Measurements from ENCODE around the gene HEBP2. TPM values are rescaled to one million over a fixed set of nuclear protein-coding genes. Genes with fewer than 3 reads are reported as not detected.
A peak's percentile ranks its signal among the peaks of the same experiment; 100 is the strongest.

Gene HEBP2
- total RNA-seq, 1 donor from 2014 or later: 42.5 TPM

GRCh38 chr6:138397128-138398122, 6.6 kb upstream of the HEBP2 start:
- no peak for TF ChIP-seq CTCF (IDR thresholded peaks at IDR 0.05)
- no peak for DNase-seq (ENCODE audit: low spot score)
- H3K27me3 Mint-ChIP-seq (ENCODE audit: low read depth): no peaks in the 10 kb centered on the region
- H3K4me3 Mint-ChIP-seq (ENCODE audit: unreplicated experiment): no peak overlapping the region
- H3K4me1 Mint-ChIP-seq (ENCODE audit: low read depth): peaks cover 3% of the 10 kb centered on the region
- H3K36me3 Mint-ChIP-seq (ENCODE audit: low read depth): no peaks in the 10 kb centered on the region
- no peak overlapping the region for H3K27ac Mint-ChIP-seq (ENCODE audit: unreplicated experiment)
- H3K9me3 Mint-ChIP-seq (ENCODE audit: low read depth): no peaks in the 10 kb centered on the region

GRCh38 chr6:138400326-138400725, 3.7 kb upstream of the HEBP2 start:
- Mint-ChIP-seq H3K27me3 (ENCODE audit: low read depth) (no peaks in the 10 kb centered on the region), H3K9me3 (ENCODE audit: low read depth) (no peaks in the 10 kb centered on the region), H3K4me1 (ENCODE audit: low read depth) (peaks cover 12% of the 10 kb centered on the region), H3K36me3 (ENCODE audit: low read depth) (no peaks in the 10 kb centered on the region), H3K27ac (ENCODE audit: unreplicated experiment) (no peak overlapping the region), H3K4me3 (ENCODE audit: unreplicated experiment) (no peak overlapping the region)
- TF ChIP-seq CTCF (IDR thresholded peaks at IDR 0.05): no peak
- no peak for DNase-seq (ENCODE audit: low spot score)

GRCh38 chr6:138401960-138402837, 1.8 kb upstream of the HEBP2 start:
- no peak overlapping the region for H3K27ac Mint-ChIP-seq (ENCODE audit: unreplicated experiment)
- H3K27me3 Mint-ChIP-seq (ENCODE audit: low read depth): no peaks in the 10 kb centered on the region
- DNase-seq (ENCODE audit: low spot score): no peak
- peaks cover 6% of the 10 kb centered on the region for H3K36me3 Mint-ChIP-seq (ENCODE audit: low read depth)
- H3K4me1 Mint-ChIP-seq (ENCODE audit: low read depth): peaks cover 11% of the 10 kb centered on the region
- no peak overlapping the region for H3K4me3 Mint-ChIP-seq (ENCODE audit: unreplicated experiment)
- no peaks in the 10 kb centered on the region for H3K9me3 Mint-ChIP-seq (ENCODE audit: low read depth)
- TF ChIP-seq CTCF (IDR thresholded peaks at IDR 0.05): no peak

GRCh38 chr6:138402838-138403187, 1.2 kb upstream of the HEBP2 start:
- DNase-seq (ENCODE audit: low spot score): no peak
- no peak overlapping the region for H3K27ac Mint-ChIP-seq (ENCODE audit: unreplicated experiment)
- peak overlapping the region; percentile 75 for H3K4me3 Mint-ChIP-seq (ENCODE audit: unreplicated experiment)
- H3K36me3 Mint-ChIP-seq (ENCODE audit: low read depth): peaks cover 9% of the 10 kb centered on the region
- H3K9me3 Mint-ChIP-seq (ENCODE audit: low read depth): no peaks in the 10 kb centered on the region
- peaks cover 11% of the 10 kb centered on the region for H3K4me1 Mint-ChIP-seq (ENCODE audit: low read depth)
- no peaks in the 10 kb centered on the region for H3K27me3 Mint-ChIP-seq (ENCODE audit: low read depth)
- TF ChIP-seq CTCF (IDR thresholded peaks at IDR 0.05): no peak

- Mint-ChIP-seq H3K4me3 (ENCODE audit: unreplicated experiment) (peak overlapping the region; percentile 75), H3K4me1 (ENCODE audit: low read depth) (peaks cover 11% of the 10 kb centered on the region), H3K27ac (ENCODE audit: unreplicated experiment) (peak overlapping the region; percentile 27), H3K9me3 (ENCODE audit: low read depth) (no peaks in the 10 kb centered on the region), H3K27me3 (ENCODE audit: low read depth) (no peaks in the 10 kb centered on the region), H3K36me3 (ENCODE audit: low read depth) (peaks cover 12% of the 10 kb centered on the region)
- no peak for DNase-seq (ENCODE audit: low spot score)
- TF ChIP-seq CTCF (IDR thresholded peaks at IDR 0.05): peak; percentile 31
Observed at GRCh38 chr6:138403324-138403800, 661 bp upstream of the HEBP2 start.

All from chondrocyte (in vitro differentiated cells).